Measurements from ENCODE around the gene SKP1.

Gene SKP1

GRCh38 chr5:134143431-134143830 lies 33.3 kb downstream of the SKP1 start:
- no peak for DNase-seq

GRCh38 chr5:134142806-134143205 lies 33.9 kb downstream of the SKP1 start:
- DNase-seq, result no peak

GRCh38 chr5:134142052-134142451 lies 34.7 kb downstream of the SKP1 start:
- no peak for DNase-seq

- DNase-seq, result no peak
Observed at GRCh38 chr5:134141331-134142050, 35.3 kb downstream of the SKP1 start.

GRCh38 chr5:134140530-134141201 lies 36.1 kb downstream of the SKP1 start:
- peak; percentile 61 for DNase-seq

- no peak for DNase-seq
Observed at GRCh38 chr5:134139891-134140469, 36.8 kb downstream of the SKP1 start.

- DNase-seq, result no peak
Observed at GRCh38 chr5:134139377-134139851, 37.3 kb downstream of the SKP1 start.

GRCh38 chr5:134138416-134139376 lies 38.1 kb downstream of the SKP1 start:
- DNase-seq, result no peak

- DNase-seq, result no peak
Observed at GRCh38 chr5:134136771-134137170, 40.0 kb downstream of the SKP1 start.

- no peak for DNase-seq
Observed at GRCh38 chr5:134136221-134136631, 40.5 kb downstream of the SKP1 start.

GRCh38 chr5:134135091-134135655 lies 41.6 kb downstream of the SKP1 start:
- DNase-seq, result no peak

GRCh38 chr5:134133995-134134541 lies 42.7 kb downstream of the SKP1 start:
- DNase-seq, result peak; percentile 11

- peak; percentile 11 for DNase-seq
Observed at GRCh38 chr5:134133188-134133994, 43.4 kb downstream of the SKP1 start.

GRCh38 chr5:134132372-134133187 lies 44.2 kb downstream of the SKP1 start:
- peak; percentile 28 for DNase-seq

- DNase-seq, result peak; percentile 7
Observed at GRCh38 chr5:134131578-134132350, 45.0 kb downstream of the SKP1 start.

GRCh38 chr5:134131165-134131564 lies 45.6 kb downstream of the SKP1 start:
- no peak for DNase-seq

GRCh38 chr5:134130239-134130945 lies 46.4 kb downstream of the SKP1 start:
- DNase-seq, result no peak

- no peak for DNase-seq
Observed at GRCh38 chr5:134129411-134130238, 47.1 kb downstream of the SKP1 start.

Data from right hindlimb (tissue), 1 donor.